Forelimb muscle (tissue), 1 donor: ENCODE data around the gene TEPSIN. TPM values are rescaled to one million over a fixed set of nuclear protein-coding genes. Genes with fewer than 3 reads are reported as not detected.

Experiments used
- DNase-seq: peaks from one replicate; pipeline ENCODE4 v3.0.0-alpha.2; 2013; ENCODE audit warnings: low read depth
- polyA plus RNA-seq: library from polyadenylated mRNA; unstranded; fragments of 120-200 nt; gene quantifications from one replicate; pipeline ENCODE4 v1.2.1, GENCODE V29; 2013; ENCODE audit not compliant: insufficient read length

The TEPSIN gene
- polyA plus RNA-seq, 1 donor, result 15.5 TPM

- DNase-seq, result no peak
Observed at GRCh38 chr17:81198826-81199481, 39.9 kb downstream of the TEPSIN start.

DNA sequence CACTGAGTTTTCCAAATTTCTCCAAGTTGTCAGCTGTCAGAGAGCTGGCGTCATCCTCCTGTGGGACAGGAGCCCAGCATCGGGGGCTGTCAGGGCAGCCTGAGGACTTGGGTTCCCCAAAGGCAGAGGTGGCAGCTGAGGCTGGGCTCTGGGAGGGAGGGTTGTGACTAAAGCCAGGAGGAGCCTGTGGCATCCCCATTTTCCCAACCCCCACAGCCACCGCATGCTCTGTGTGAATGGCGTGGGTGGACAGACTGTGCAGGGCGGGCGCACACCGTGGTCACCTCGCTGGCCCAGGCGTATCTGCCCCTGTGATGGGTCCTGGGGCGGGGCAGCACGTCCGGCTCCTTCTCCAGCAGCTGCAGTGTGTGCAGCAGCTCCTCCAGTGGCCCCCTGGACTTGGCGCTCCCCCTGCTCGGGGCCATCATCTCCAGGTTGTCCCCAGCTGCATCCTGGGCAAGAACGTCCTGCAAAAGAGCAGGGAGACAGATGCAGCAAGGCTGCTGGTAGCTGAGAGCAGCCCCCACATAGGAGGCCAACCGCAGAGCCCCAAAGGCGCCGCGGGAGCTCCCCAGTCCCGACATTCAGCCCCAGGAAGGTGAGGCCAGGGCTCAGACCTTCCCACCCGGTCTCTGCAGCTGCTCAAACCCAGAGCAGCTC lies 40.9 kb downstream of the TEPSIN start:
- DNase-seq, result no peak

DNA sequence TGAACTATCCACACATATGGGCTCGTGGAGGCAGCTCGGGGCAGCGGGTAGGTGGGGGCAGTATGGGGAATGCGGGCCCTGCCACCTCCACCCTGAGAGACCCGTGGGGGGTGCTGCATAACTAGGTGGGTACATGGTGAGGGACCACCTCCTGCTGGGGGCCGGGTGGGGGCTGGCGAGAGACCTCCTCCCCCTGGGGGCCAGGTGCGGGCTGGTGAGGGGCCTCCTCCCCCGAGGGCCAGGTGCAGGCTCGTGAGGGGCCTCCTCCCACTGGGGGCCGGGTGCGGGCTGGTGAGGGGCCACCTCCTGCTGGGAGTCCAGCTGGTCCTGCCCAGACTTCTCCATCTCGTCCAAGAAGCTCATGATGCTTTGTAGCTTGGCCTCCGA lies 41.5 kb downstream of the TEPSIN start:
- DNase-seq, result no peak

- DNase-seq, result no peak
Observed at GRCh38 chr17:81196505-81197408, 42.1 kb downstream of the TEPSIN start.

- no peak for DNase-seq
Observed at GRCh38 chr17:81195941-81196495, 42.8 kb downstream of the TEPSIN start.

DNA sequence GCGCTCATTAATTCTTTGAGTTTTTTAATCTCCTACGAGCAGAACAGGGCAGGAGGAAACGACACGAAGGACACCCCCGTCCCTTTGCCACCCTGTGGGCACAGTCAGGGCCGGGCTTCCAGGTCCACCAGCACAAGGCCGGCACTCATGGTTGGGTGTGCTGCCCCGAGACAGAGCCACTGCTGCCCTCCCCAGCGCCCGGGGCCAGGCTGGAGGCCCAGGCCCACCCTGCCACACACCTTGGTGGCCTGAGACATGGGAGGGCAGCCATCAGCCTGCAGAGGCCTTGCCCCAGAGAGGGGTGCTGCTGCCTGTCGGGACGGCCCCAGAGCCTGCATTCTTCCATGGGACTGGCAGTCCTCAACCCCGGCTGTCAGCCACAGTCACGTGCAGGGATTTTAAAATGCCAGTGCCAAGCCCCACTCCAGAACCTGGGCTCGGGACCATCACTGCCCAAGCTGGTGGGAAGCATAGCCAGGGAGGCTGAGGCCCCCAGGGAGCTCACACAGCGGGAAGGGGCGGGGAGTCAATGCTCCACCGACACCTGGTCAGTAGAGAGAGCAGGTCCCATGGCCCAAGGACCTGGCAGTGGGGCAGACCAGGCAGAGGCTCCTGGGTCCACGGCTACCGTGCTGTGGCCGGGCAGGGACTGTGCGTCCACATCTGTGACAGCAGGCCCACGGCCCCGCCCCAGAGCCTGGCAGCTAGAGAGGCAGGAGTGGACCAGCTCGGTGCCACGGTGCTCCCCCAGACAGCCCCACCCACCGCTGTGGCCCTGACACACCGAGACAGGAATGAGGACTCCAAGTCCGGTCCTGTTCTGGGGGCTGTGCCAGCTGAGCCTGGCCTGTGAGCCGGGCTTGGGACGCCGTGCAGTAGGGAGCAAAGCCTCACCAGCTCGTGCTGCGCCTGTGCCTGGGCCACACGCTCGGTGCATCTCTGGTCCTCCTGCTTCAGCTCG lies 43.6 kb downstream of the TEPSIN start:
- no peak for DNase-seq

DNA sequence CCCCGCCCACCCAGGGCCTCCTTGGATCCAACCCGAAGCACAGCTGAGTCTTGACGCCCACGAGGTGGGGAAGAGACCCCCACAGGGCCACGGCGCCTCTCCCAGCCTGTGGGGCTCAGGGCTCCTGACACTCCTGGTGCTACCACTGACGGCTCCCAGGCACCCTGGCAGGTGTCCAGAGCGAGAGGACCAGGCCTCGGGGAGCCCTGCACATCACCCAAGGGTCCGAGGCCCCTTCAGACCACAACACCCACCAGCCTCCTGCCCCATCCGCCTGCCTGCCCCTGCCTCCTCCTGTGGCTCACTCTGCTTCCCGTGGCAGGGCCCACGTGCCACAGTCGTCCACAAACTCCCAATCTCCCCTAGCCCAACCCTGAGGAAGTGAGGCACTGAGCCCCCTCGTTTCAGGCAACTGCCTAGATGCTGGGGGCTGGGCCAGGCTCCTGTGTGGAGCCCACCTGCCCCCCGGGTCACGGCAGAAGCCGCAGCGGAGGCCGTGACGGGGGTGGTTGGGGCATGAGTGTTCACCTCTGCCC lies 44.6 kb downstream of the TEPSIN start:
- no peak for DNase-seq

DNA sequence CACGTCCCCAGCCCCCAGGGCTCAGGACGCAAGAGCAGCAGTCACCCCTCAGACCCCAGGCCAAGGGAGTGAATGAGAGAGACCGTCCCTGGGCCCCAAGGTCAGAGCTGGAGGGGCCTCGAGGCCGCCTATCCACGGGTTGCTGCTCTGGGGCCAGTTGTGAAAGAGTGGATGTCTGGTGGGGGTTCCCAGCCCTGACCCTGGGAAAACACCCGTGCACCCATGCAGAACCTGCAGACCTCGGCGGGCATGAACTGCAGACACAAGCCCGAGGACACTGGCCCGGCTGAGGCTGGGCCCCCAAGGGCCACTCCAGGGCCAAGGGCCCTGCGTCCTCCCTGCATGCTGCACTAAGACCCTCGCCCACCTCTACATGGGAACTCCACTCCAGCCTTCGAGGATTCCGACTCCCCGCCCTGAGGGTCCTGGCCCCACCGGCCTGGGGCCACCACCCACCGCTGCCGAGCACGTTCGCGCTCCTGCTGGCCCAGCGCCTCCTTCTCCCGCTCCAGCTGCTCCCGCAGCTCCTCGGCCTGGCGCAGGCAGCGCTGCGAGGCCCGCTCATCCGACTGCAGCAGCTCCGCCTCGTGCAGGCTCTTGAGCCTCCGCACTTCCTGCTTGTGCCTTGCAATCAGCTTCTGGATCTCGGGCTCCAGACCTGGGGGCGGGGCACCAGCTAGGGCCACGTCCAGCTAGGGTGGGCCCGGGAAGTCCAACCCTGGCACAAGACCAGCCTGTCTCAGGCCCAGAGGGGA lies 45.2 kb downstream of the TEPSIN start:
- DNase-seq, result no peak

GRCh38 chr17:81193051-81193410 lies 45.8 kb downstream of the TEPSIN start:
- DNase-seq, result no peak

DNA sequence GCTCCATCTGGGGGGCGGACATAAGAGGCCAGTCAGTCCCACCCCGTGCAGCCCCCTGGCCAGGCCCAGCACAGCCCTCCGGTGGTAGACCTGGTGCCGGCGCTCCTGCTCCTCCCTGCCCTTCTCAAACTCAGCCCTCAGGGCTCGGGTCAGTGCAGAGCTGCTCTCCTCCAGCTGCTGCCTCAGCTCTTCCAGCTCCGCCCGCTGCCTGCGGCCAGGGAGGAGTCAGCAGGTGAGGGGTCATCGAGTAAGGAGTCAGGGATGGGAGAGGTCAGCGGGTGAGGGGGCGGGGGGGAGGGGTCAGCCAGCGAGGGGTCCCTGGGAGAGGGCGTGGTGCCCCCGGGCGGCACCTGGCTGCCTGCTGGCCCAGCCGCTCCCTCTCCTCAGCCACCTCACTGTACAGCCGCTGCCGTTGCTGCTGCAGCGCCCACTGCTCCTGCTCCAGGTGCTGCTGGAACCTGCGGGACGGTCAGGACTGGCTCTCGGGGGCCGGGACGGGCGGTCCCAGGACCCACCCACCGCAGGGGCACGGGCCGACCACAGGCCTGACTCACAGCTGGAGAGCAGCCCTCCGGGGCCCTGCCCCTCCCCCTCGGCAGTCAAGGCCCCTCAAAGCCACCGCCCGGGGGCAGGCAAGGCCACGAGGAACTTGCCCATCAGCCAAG lies 46.3 kb downstream of the TEPSIN start:
- no peak for DNase-seq

- no peak for DNase-seq
Observed at GRCh38 chr17:81191646-81192045, 47.2 kb downstream of the TEPSIN start.

- DNase-seq, result no peak
Observed at GRCh38 chr17:81191116-81191515, 47.7 kb downstream of the TEPSIN start.

GRCh38 chr17:81190591-81190990 lies 48.3 kb downstream of the TEPSIN start:
- DNase-seq, result no peak

GRCh38 chr17:81189670-81190530 lies 49.0 kb downstream of the TEPSIN start:
- no peak for DNase-seq

DNA sequence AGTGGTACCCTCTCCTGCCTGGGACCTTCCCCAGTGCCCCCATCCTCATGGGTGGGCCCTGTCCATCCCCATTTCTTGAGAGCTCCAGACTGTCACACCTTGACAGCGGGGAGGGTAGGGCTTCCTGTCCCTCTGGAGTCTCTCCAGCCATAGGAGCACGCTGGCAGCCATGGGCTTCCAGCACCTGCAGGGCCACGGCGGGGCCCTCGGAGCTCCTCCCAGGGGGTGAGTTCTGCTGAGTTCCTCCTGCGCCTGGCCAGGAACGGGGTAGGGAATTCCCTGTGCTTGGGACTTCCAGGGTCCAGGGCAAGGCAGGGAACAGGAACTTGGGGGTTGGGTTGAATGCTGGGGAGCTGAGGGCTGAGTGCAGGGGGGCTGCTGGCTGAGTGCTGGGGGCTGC lies 49.8 kb downstream of the TEPSIN start:
- no peak for DNase-seq

GRCh38 chr17:81188491-81188840 lies 50.4 kb downstream of the TEPSIN start:
- no peak for DNase-seq

GRCh38 chr17:81187586-81188490 lies 51.0 kb downstream of the TEPSIN start:
- no peak for DNase-seq

GRCh38 chr17:81187120-81187519 lies 51.7 kb downstream of the TEPSIN start:
- no peak for DNase-seq
